Measurements from ENCODE around the gene HTRA2.

Gene HTRA2

DNA sequence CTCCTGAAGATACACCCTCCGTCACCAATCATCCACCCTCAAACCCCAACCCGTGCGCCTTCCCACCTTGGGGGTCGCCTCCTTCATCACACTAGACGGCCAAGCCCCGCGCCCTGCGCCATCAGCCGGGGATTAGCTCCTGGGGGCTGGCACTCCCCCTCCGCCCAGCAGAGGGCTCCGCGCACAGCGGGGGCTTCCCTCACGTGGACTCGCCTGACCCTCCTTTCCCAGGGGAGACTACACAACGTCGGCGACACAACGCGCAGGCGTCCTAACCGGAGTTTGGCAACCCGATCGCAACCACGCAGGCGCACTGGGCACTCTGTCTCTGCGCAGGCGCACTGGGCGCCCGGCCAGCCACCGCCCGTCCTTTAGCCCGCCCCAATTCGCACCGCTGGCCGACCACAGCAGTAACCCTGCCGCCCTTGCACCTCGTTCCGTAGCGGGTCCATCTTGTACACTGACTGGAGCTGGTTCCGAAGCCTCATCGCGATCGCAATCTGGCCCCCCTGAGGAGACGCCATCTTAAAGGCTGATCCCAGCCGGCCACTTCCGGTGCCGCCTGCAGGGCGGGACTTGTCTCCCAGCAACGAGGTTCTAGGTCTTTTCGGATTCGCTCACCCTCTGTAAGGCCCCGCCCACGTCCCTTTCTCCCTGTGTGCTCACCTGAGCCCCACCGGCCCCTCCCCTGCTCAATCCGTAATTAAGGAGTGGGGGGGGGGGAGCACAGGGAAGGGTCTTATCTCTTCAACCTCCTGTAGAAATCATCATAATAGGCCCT is 22.4 kb upstream of the HTRA2 start, which contains the start of gene PCGF1:
Gene PCGF1, minus strand, starts transcription at position 551 of the 781 bp plus-strand sequence. Its CDS starts 27 bp downstream, at position 524.
- peak within 1 kb of the TSS; percentile 98 for H3K4me3 ChIP-seq (ENCODE audit: low read length)
- TF ChIP-seq, protein P1, sequence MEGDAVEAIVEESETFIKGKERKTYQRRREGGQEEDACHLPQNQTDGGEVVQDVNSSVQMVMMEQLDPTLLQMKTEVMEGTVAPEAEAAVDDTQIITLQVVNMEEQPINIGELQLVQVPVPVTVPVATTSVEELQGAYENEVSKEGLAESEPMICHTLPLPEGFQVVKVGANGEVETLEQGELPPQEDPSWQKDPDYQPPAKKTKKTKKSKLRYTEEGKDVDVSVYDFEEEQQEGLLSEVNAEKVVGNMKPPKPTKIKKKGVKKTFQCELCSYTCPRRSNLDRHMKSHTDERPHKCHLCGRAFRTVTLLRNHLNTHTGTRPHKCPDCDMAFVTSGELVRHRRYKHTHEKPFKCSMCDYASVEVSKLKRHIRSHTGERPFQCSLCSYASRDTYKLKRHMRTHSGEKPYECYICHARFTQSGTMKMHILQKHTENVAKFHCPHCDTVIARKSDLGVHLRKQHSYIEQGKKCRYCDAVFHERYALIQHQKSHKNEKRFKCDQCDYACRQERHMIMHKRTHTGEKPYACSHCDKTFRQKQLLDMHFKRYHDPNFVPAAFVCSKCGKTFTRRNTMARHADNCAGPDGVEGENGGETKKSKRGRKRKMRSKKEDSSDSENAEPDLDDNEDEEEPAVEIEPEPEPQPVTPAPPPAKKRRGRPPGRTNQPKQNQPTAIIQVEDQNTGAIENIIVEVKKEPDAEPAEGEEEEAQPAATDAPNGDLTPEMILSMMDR (conservative IDR thresholded peaks at IDR 0.05; ENCODE audit: low read length): peak; percentile 36
- peak; percentile 98 for DNase-seq (ENCODE audit: low read depth)

DNA sequence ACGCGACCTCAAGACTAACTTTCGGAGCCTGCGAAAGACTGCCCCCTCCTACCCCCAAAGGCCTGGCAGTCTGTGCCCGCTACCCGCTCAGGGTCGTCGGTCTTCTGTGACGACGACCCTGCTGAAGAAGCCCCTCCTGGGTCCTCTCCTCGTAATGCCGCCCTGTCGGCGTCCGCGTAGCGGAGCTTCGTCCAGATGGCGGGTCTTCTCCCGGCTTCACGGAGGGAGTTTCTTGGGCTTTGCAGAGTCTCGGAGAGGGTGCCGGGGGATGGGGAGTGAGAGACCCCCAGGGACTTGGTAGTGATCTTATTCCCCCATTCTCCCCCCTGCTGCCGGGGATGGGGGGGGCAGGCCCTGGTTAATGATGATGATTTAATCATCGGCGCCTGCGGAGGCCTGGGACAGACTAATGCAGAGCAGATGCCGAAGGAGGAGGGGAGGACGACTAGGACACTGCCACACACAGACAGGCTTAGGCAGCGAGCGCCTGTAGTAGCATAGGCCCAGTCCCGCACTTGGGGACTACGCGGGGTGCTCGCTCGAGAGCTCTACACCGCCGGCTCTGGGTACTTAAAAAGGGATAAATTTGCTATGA is 21.7 kb upstream of the HTRA2 start:
- TF ChIP-seq, protein P1 (conservative IDR thresholded peaks at IDR 0.05; ENCODE audit: low read length): no peak
- peak; percentile 82 for DNase-seq (ENCODE audit: low read depth)
- H3K4me3 ChIP-seq (ENCODE audit: low read length): peak overlapping the region; percentile 98

DNA sequence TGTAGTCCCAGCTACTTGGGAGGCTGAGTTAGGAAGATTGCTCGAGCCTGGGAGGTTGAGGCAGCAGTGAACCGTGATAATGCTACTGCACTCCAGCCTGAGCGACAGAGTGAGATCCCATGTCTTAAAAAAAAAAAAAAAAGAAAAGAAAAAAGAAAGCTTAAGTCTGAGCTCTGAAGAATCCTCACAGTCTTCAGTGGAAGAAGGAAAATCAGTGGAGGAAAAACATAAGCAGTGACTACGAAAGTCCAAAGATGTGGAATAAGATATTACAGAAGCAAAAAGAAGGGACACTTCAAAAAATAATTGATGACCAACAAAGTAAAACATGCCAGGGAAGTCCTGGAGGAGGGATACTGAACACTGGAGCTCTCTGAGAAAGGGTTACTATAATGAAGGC is 19.5 kb upstream of the HTRA2 start:
- no peak overlapping the region for H3K4me3 ChIP-seq (ENCODE audit: low read length)
- no peak for DNase-seq (ENCODE audit: low read depth)
- TF ChIP-seq, protein P1 (conservative IDR thresholded peaks at IDR 0.05; ENCODE audit: low read length): no peak

DNA sequence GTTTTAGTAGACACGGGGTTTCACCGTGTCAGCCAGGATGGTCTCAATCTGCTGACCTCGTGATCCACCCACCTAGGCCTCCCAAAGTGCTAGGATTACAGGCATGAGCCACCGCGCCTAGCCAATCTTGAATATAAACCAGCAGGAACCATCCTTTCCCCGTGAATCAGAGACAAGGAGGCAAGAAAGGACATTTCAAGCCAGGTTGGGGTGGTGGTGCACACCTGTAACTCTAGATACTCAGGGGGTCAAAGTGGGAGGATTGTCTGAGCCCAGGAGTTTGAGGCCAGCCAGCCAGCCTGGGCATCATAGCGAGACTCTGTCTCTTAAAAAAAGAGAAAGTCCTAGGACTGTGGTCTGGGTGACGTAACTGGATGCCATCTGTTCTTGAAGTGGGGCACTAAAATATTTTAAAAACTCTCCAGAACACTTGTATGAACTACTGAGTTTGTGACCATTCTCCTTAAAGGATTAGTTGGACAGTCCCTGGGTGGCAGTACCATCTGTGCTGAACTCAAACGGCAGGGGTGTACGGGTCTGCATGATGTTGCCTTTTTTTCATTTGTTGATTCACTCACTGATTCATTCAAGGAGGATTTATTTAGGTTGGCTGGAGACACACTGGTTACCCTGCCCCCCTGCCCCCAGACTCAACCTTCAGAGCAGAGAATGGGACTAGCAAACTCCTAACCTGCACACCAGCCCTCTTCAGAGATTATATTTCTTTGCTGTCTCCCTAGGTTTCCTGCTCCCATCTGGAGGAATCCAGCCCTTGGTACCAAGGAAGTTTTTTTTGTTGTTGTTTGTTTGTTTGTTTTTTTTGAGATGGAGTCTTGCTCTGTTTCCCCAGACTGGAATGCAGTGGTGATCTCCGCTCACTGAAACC is 18.4 kb upstream of the HTRA2 start:
- no peak overlapping the region for H3K4me3 ChIP-seq (ENCODE audit: low read length)
- peak; percentile 57 for DNase-seq (ENCODE audit: low read depth)
- TF ChIP-seq, protein P1 (conservative IDR thresholded peaks at IDR 0.05; ENCODE audit: low read length): no peak

DNA sequence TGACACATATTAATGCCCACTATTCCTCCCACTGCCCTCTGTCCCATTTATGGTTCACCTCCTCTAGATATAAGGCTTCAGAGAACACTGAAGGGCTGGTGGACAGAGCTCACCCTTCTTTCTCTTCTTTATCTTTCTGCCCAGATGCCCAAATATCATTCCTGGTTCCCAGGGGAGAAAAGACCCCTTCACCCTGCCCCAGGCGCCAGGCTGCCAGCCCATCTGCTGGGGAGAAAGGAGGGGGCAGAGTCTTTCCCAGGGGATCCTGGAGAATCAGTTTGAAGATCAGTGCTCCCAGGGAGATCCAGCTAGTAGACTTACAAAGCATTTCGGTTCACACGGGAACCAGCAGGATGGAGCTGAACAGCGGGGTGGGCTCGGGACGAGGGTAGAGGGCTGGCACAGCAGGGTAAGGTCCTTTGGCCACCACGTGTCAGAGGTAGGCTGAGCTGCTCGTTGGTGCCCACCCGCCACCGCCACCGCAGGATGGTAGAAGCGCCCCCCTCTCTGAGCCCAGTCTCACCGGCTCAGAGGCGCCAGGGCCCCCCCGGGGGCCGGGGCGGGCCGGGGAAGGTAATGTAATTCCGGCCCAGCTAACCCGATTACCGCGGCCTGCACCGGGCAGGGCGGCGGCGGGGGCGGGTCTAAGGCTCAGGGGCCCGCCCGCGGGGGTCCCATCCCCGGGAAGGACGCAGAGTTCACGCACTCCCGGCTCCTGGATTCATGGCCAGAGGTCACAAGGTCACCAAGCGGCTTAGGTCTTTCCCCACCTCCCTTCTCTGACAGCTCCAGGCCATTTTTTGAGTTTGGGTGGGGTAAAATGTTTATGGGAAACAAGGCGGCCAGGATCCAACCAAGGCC is 16.8 kb upstream of the HTRA2 start:
- TF ChIP-seq, protein P1 (conservative IDR thresholded peaks at IDR 0.05; ENCODE audit: low read length): no peak
- no peak for DNase-seq (ENCODE audit: low read depth)
- no peak overlapping the region for H3K4me3 ChIP-seq (ENCODE audit: low read length)

DNA sequence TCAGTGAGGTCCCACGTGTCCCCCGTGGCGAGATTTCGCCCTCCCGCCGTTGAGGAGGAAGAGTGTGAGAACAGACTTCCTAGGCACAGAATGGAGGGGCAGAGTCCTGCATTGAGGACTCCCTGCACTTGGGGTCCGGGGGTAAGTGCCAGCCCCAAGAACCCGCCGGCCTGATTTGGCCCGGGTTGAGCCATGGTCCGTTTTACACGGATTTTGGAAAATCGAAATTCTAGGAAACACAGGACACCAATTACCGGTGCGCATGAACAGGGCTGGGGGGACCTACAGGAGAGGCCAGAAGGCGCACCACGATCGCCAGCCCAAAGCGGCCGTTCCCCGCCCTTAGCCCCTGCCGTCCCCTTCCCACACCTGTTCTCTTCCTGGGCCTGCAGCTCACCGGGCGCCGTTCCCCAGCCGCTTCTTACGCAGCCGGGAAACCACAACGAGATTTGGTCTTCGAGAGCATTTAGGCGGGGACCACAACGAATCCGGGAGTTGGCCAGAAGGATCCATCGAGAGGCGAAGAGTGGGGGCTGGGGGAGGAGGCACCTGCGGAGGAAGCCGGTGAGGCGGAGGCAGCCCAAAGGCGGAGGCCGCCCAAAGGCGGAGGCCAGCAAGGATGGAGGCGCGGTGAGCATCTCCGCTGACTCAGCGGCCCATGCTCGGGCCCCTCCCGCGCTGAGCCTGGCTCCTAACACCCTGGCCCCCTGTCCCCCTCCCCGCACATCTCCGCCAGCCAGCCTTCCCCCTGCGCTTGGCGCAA is 15.9 kb upstream of the HTRA2 start:
- TF ChIP-seq, protein P1 (conservative IDR thresholded peaks at IDR 0.05; ENCODE audit: low read length): no peak
- DNase-seq (ENCODE audit: low read depth): no peak
- no peak overlapping the region for H3K4me3 ChIP-seq (ENCODE audit: low read length)
